ENCODE measurements around the gene RAB33B.

DNA sequence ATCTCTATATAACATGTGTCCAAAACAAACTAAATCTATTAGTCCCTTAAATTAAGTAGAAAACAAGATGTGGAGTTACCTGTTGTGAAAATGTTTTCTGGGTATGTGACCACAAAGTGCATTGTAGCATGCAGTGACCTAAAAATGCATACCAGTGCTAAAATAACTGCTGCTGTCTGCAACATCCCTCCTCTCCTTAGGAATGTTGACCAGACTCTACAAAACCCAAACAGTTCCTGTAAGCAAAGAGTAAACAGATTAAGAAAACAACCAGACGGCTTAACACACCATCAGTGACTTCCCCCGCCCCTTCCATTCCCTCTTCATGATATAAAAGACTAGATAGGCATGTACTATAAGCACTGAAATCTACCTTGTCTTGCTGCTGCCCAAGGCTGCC, 15.8 kb upstream of the RAB33B start:
- no peak for TF ChIP-seq CTCF (conservative IDR thresholded peaks at IDR 0.05 in 1 of 2, IDR thresholded peaks at IDR 0.05 in 1 of 2; ENCODE audit: low read depth in 1 of 2, low read length in 2 of 2)
- no peak for TF ChIP-seq EZH2 (IDR thresholded peaks at IDR 0.05; ENCODE audit: low read length, missing control alignments)
